ENCODE measurements around the gene PDZD2.
"Not testable (repeated sequence)": the region's sequence is repeated elsewhere in the genome, so short reads cannot be mapped to it uniquely, and the experiment has no call there.

Gene PDZD2

DNA sequence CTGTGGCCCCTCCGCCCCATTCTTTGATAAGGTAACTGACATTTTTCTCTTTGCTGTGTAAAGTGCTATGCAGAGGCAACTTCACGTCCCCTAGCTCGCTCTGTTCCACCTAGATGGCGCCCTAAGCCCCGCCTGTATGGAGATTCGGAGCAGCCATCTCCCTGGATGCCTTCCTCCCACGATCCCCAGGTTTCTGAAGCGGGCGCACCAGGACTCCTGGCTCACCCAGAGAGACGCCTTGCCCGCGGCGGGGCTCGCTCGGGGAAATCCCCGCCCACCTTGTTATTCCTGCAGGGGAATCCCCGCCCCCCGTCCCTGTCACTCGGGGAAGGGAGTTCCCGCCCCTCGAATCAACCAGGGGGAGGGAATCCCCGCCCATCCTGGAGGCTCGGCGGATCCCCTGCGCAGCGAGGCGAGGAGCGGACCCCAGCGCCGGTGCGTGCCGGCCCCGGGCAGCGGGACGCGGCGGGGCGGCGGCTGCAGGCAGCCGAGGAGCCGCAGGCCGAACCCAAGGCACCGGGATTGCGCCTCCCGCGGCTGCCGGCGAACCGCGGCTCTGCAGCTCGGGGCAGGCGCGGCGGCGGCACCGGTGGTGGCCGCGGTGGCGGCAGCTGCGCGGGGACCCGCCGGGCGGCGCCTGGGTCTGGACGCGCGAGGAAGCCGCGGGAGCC is at the start of gene PDZD2:
Gene PDZD2 (plus strand): TSS at position 384 of the 671 bp plus-strand sequence.
- DNase-seq (ENCODE audit: low spot score): peak; percentile 89

- no peak for DNase-seq (ENCODE audit: low spot score)
These were observed 45.3 kb upstream of the PDZD2 start for GRCh38 chr5:31593665-31594064.

GRCh38 chr5:31596354-31596753 is 42.6 kb upstream of the PDZD2 start:
- DNase-seq (ENCODE audit: low spot score): no peak

- DNase-seq (ENCODE audit: low spot score): no peak
These were observed 40.0 kb upstream of the PDZD2 start for GRCh38 chr5:31598640-31599611.

DNA sequence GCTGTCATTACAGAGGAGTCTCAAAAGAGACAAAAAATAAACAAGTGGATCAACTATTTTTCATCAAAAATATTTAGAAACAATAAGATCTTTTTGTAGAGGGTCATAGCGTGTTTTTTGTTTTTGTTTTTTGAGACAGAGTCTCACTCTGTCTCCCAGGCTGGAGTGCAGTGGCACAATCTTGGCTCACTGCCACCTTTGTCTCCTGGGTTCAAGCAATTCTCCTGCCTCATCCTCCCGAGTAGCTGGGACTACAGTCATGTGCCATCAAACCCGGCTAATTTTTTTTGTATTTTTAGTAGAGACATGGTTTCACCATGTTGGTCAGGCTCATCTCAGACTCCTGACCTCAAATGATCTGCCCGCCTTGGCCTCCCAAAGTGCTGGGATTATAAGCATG is 36.6 kb upstream of the PDZD2 start:
- not testable (repeated sequence) for DNase-seq (ENCODE audit: low spot score)

GRCh38 chr5:31604240-31604639 is 34.7 kb upstream of the PDZD2 start:
- no peak for DNase-seq (ENCODE audit: low spot score)

DNA sequence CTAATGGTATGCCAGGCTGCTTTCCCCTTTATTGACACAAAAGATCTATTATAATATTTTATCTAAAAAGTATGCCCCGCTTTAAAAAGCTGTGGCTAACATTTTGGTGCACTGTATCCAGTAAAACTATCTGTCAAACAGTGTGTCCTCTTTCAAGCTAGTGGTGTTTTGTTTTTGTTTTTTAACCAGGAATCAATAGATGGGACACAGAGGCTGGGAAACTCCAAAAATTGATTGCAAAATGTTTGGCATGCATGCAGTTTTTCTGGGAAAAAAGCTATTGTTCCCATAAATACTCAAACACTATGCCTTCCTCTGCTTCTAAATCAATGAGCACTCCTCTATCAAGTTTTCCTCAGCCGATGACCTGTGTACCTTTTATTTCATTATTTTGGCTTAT is 34.3 kb upstream of the PDZD2 start:
- no peak for DNase-seq (ENCODE audit: low spot score)

DNA sequence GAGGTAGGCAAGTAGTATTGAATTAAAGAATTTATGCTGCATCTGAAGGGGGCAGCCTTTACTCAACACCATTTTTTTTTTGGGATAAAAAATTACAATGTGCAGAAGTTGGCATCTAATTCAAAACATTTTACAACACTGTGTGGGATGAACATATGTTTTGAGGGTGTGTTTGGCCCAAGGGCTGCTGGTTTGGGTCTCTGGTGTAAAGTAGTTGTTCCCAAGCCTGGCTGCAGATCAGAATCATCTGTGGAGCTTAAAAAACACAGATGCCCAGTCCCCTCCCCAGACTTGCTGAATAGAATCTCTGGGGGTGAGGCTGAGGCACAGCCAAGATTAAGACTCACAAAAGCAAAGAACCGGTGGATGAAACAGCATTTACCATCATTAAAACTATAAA is 33.0 kb upstream of the PDZD2 start:
- DNase-seq (ENCODE audit: low spot score): no peak

- DNase-seq (ENCODE audit: low spot score): no peak
These were observed 31.4 kb upstream of the PDZD2 start for GRCh38 chr5:31607546-31607945.

DNA sequence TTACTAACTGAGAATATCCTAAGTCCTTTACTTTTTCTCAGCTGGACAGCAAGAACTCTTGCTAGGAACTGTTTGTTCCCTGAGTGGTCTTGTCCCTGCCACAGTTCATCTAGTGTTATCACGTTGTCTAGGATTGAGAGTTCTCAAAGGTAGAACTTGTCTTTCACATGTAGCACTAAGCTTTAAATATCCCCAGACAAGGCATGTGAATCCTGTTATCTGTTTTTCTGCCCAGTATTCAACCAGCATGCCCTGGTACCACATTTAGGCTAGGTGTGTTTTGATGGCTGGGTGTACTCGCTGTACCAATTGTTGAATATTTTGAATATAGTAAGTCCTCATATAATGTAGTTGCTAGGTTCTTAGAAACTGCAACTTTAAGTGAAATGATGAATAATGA is 27.9 kb upstream of the PDZD2 start:
- DNase-seq (ENCODE audit: low spot score): no peak

- no peak for DNase-seq (ENCODE audit: low spot score)
These were observed 25.3 kb upstream of the PDZD2 start for GRCh38 chr5:31613651-31614050.

GRCh38 chr5:31614151-31615020 is 24.5 kb upstream of the PDZD2 start:
- no peak for DNase-seq (ENCODE audit: low spot score)

- DNase-seq (ENCODE audit: low spot score): no peak
These were observed 21.1 kb upstream of the PDZD2 start for GRCh38 chr5:31617867-31618266.

DNA sequence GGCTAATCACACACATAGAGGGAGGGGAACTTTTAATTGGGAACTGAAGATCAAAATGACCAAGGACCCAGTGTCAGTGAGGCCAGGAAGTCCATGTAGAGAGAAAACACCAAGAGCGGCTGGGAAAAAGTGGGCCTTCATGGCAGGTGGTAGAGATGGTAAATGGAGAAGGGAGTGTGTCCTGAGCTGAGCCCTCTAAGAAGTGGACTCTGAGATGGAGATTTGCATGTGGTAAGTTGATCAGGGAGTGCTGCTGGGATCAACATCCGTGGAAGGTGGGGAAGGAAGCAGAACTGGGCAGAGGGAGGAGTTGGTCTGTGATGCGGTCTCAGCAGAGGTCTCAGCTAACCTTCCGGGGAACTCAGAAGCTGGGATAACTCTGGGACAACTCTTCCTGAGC is 18.9 kb upstream of the PDZD2 start:
- DNase-seq (ENCODE audit: low spot score): no peak

GRCh38 chr5:31623249-31623648 is 15.7 kb upstream of the PDZD2 start:
- no peak for DNase-seq (ENCODE audit: low spot score)

DNA sequence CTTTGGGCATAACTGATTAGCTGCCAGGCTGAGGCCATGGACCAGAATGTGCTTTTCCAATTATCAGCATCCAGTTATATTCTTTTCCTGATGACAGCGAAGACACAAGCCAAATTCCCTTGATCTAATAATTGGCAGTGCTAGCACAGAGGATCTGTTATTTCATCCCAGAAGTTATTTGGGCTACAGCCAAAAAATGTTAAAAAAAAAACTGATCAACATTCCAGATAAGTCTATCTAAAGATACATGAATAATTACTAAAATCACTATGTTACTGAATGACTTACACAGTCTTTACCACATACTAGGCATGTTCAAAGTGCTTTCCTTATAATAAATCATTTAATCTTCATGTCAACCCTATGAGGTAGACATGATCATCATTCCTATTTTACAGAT is 13.5 kb upstream of the PDZD2 start:
- no peak for DNase-seq (ENCODE audit: low spot score)

- DNase-seq (ENCODE audit: low spot score): no peak
These were observed 12.8 kb upstream of the PDZD2 start for GRCh38 chr5:31626156-31626555.

- no peak for DNase-seq (ENCODE audit: low spot score)
These were observed 12.2 kb upstream of the PDZD2 start for GRCh38 chr5:31626604-31627234.

DNA sequence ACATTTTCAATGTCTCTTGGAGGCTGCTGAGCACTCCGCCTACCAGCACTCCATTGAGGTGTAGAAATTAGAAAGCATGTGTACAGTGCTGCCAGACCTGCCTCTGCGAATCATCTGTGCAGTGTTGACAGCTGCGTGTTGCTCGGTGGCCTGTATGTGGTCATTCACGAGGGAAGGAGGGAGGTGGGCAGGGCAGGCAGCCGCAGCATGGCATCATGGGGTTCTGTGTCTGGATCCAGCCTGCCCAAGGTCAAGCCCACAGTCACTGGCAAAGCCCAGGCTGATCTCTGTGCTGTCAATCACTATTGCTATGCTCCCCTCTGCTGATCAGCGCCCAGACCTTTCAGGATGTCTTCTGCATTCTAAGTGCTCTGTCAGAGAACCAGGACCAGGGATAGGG is 8.0 kb upstream of the PDZD2 start:
- DNase-seq (ENCODE audit: low spot score): no peak

- DNase-seq (ENCODE audit: low spot score): no peak
These were observed 6.5 kb upstream of the PDZD2 start for GRCh38 chr5:31632460-31632859.

- no peak for DNase-seq (ENCODE audit: low spot score)
These were observed 3.5 kb upstream of the PDZD2 start for GRCh38 chr5:31635446-31635845.

DNA sequence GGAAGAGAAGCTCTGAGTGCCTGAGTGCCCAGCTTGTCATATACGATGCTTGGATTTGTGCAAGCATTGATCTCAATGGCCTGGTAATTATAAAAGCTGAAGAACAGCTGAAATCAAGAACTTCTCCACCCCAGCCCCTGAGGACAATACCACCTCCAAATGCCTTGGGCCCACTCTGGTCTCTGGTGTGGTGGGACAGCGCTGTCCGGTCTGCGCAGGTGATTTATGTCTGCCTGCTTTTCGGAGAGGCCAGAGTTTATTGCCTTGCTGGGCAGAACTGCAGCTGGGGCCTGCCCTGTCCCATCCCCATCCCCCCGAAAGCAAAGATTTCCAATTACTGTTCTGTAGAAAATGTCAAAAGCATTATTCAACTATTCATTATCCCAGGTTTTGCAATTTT is 1.1 kb upstream of the PDZD2 start:
- no peak for DNase-seq (ENCODE audit: low spot score)
